ENCODE results near the gene PTPRG. TPM values are rescaled to one million over a fixed set of nuclear protein-coding genes. Genes with fewer than 3 reads are reported as not detected.

Gene PTPRG
- total and polyA plus RNA-seq, 12 donors = 6.3 to 119 (median 72.2) TPM

DNA sequence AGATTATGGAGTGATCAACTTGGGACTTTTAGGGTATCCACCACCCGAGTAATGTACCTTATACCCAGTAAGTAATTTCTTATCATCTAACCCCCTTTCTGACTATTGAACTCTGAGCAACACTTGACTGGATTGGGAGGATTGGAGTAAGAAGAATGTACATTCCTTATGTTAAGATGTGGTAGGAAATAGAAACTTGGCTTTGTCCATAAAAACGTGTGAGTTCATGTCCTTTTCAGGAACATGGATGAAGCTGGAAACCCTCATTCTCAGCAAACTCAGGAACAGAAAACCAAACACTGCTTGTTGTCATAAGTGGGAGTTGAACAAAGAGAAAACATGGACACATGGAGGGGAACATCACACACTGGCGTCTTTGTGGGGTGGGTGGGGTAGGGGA lies 112.3 kb downstream of the PTPRG start:
- no peak for DNase-seq
- no peak overlapping the region for H3K27ac ChIP-seq
- intact Hi-C loops (cut with DNase I) = no loop called here
- H3K27me3 ChIP-seq = no peaks in the 10 kb centered on the region
- no peaks in the 10 kb centered on the region for H3K4me1 ChIP-seq (replicated peaks in 1 of 2)
- H3K36me3 ChIP-seq (replicated peaks in 1 of 2) = no peaks in the 10 kb centered on the region
- no peak overlapping the region for H3K4me3 ChIP-seq
- TF ChIP-seq CTCF (IDR thresholded peaks at IDR 0.05) (no peak), POLR2A (IDR thresholded peaks at IDR 0.05) (no peak)
- no peaks in the 10 kb centered on the region for H3K9me3 ChIP-seq (replicated peaks in 1 of 3)
- 68 to 81% (median 75%) methylated on average over 3 of the region's 3 CpGs for WGBS, 4 donors

GRCh38 chr3:61674596-61674995 lies 113.2 kb downstream of the PTPRG start:
- 63 to 73% (median 73%) methylated on average over 1 of the region's 1 CpG for WGBS, 4 donors

DNA sequence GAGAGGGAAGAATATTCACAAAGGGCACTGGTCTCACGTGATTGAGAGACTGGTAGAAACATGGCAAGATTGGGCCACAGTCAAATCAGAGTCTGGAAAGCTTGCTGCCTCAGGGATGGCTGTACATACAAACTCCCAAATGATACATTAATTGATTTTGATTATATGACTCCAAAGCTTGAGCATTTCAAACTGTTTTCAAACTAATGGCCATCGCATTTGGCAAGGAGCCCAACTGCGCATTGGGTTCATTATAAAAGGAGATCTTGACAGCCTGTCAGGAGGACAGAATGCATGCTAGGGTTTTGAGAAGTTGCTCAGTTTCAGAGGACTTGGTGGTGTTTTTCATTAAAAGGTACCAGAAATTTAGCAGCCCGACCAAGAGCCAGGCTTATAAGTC lies 117.7 kb downstream of the PTPRG start:
- no peak overlapping the region for H3K27ac ChIP-seq
- TF ChIP-seq CTCF (IDR thresholded peaks at IDR 0.05) (no peak), POLR2A (IDR thresholded peaks at IDR 0.05) (no peak)
- H3K27me3 ChIP-seq = no peaks in the 10 kb centered on the region
- no peak overlapping the region for H3K4me3 ChIP-seq
- no peak for DNase-seq
- H3K9me3 ChIP-seq (replicated peaks in 1 of 3) = no peaks in the 10 kb centered on the region
- no peaks in the 10 kb centered on the region for H3K4me1 ChIP-seq (replicated peaks in 1 of 2)
- WGBS, 4 donors = 88 to 94% (median 91%) methylated on average over 4 of the region's 4 CpGs
- H3K36me3 ChIP-seq (replicated peaks in 1 of 2) = no peaks in the 10 kb centered on the region
- intact Hi-C loops (cut with DNase I) = no loop called here

More at GRCh38 chr3:61674596-61674995, 113.2 kb downstream of the PTPRG start:
- no peaks in the 10 kb centered on the region for H3K9me3 ChIP-seq (replicated peaks in 1 of 3)
- TF ChIP-seq POLR2A (IDR thresholded peaks at IDR 0.05) = no peak
- no peak for TF ChIP-seq CTCF (IDR thresholded peaks at IDR 0.05)
- no peaks in the 10 kb centered on the region for H3K4me1 ChIP-seq (replicated peaks in 1 of 2)
- DNase-seq = no peak
- no peak overlapping the region for H3K4me3 ChIP-seq
- no peaks in the 10 kb centered on the region for H3K27me3 ChIP-seq
- H3K27ac ChIP-seq = no peak overlapping the region
- no peaks in the 10 kb centered on the region for H3K36me3 ChIP-seq (replicated peaks in 1 of 2)
- intact Hi-C loops (cut with DNase I) = no loop called here

GRCh38 chr3:61680617-61681016 lies 119.2 kb downstream of the PTPRG start:
- Histone ChIP-seq H3K36me3 (replicated peaks in 1 of 2) (no peaks in the 10 kb centered on the region), H3K9me3 (replicated peaks in 1 of 3) (no peaks in the 10 kb centered on the region), H3K4me3 (no peak overlapping the region), H3K27me3 (no peaks in the 10 kb centered on the region), H3K27ac (no peak overlapping the region), H3K4me1 (replicated peaks in 1 of 2) (no peaks in the 10 kb centered on the region)
- TF ChIP-seq POLR2A (IDR thresholded peaks at IDR 0.05) = no peak
- TF ChIP-seq CTCF (IDR thresholded peaks at IDR 0.05) = no peak
- intact Hi-C loops (cut with DNase I) = no loop called here
- WGBS, 4 donors = 83% methylated on average over 3 of the region's 3 CpGs; no CpG with 5 or more reads in 3 of the 4 donors
- DNase-seq = no peak

Data from adrenal gland (tissue), 12 donors.